Measurements from ENCODE around the gene ITGB2.
"Not testable (repeated sequence)": the region's sequence is repeated elsewhere in the genome, so short reads cannot be mapped to it uniquely, and the experiment has no call there.

GRCh38 chr21:44928500-44929241, 8.0 kb upstream of the ITGB2 start:
- TF ChIP-seq POLR2A, CTCF (IDR thresholded peaks at IDR 0.05): not testable (repeated sequence)
